GM23338 (cell line): ENCODE measurements around the gene BEGAIN. TPM values are rescaled to one million over a fixed set of nuclear protein-coding genes. Genes with fewer than 3 reads are reported as not detected.

Experiments
- ATAC-seq: fragments of 200-7000 bp; cut with Tn5 transposase; 3 replicates; pipeline ENCODE4 v1.9.1; 2020
- DNase-seq: peaks from one replicate; pipeline ENCODE4 v3.0.0-alpha.2; 2015; ENCODE audit warnings: low spot score
- H2AFZ ChIP-seq: fragments of 200-600 bp; sonication (generic); 2 replicates; pipeline ENCODE4 v1.8.0; 2016; ENCODE audit warnings: antibody characterized with exemption, mild to moderate bottlenecking, moderate library complexity
- H3F3A ChIP-seq: fragments of 200-600 bp; sonication (generic); replicated peaks from 2 replicates; pipeline ENCODE4 v1.8.0; 2017; ENCODE audit warnings: antibody characterized with exemption, mixed run types, low read depth
- H3K27ac ChIP-seq: fragments of 200-600 bp; sonication (generic); 2 replicates; pipeline ENCODE4 v1.6.1; 2016; ENCODE audit warnings: low read depth
- H3K27me3 ChIP-seq: fragments of 200-600 bp; sonication (generic); 2 replicates; pipeline ENCODE4 v1.8.0; 2016; ENCODE audit warnings: mild to moderate bottlenecking, mixed run types, moderate library complexity; ENCODE audit not compliant: insufficient read depth
- H3K36me3 ChIP-seq: fragments of 200-600 bp; sonication (generic); 2 replicates; pipeline ENCODE4 v1.8.0; 2016; ENCODE audit warnings: mild to moderate bottlenecking; ENCODE audit not compliant: insufficient read depth
- H3K4me1 ChIP-seq: fragments of 200-600 bp; sonication (generic); 2 replicates; pipeline ENCODE4 v1.8.0; 2016; ENCODE audit warnings: mild to moderate bottlenecking, moderate library complexity; ENCODE audit not compliant: insufficient read depth
- H3K4me2 ChIP-seq: fragments of 200-600 bp; sonication (generic); 2 replicates; pipeline ENCODE4 v1.7.1; 2017; ENCODE audit warnings: mixed run types
- H3K4me3 ChIP-seq: fragments of 200-600 bp; sonication (generic); 2 replicates; pipeline ENCODE4 v1.6.1; 2016; ENCODE audit warnings: mixed run types
- H3K79me2 ChIP-seq: fragments of 200-600 bp; sonication (generic); replicated peaks from 2 replicates; pipeline ENCODE4 v1.8.0; 2017; ENCODE audit warnings: mild to moderate bottlenecking; ENCODE audit not compliant: insufficient read depth
- H3K9me2 ChIP-seq: fragments of 200-600 bp; sonication (generic); 2 replicates; pipeline ENCODE4 v1.8.0; 2017; ENCODE audit not compliant: insufficient read depth
- H4K20me1 ChIP-seq: fragments of 200-600 bp; sonication (generic); replicated peaks from 2 replicates; pipeline ENCODE4 v1.8.0; 2017; ENCODE audit warnings: mild to moderate bottlenecking; ENCODE audit not compliant: insufficient read depth
- H3K27ac Mint-ChIP-seq: 2 replicates; pipeline ENCODE4 v1.8.0; 2020; ENCODE audit warnings: inconsistent platforms, mild to moderate bottlenecking, moderate library complexity, mixed read lengths
- H3K27me3 Mint-ChIP-seq: 3 replicates; pipeline ENCODE4 v1.8.0; 2022; ENCODE audit warnings: low read depth, mild to moderate bottlenecking, moderate library complexity, mixed read lengths, inconsistent platforms; ENCODE audit not compliant: insufficient read depth, poor library complexity
- H3K36me3 Mint-ChIP-seq: 3 replicates; pipeline ENCODE4 v1.8.0; 2021; ENCODE audit warnings: low read depth, mild to moderate bottlenecking, inconsistent platforms, moderate library complexity, mixed read lengths
- H3K4me1 Mint-ChIP-seq: 3 replicates; pipeline ENCODE4 v1.8.0; 2020; ENCODE audit warnings: mild to moderate bottlenecking, inconsistent platforms, mixed read lengths
- H3K4me3 Mint-ChIP-seq: 3 replicates; pipeline ENCODE4 v1.8.0; 2021; ENCODE audit warnings: moderate library complexity, mild to moderate bottlenecking, inconsistent platforms, mixed read lengths
- H3K9me3 Mint-ChIP-seq: 3 replicates; pipeline ENCODE4 v1.8.0; 2020; ENCODE audit warnings: moderate library complexity, mild to moderate bottlenecking, inconsistent platforms, mixed read lengths
- CREB1 ChIP-seq: fragments of 250-450 bp; sonication (Bioruptor Pico); IDR thresholded peaks from 2 replicates; pipeline ENCODE4 v1.5.0; 2020; ENCODE audit warnings: low read depth, mild to moderate bottlenecking, moderate library complexity
- CTCF ChIP-seq, 2 experiments: fragments of 200-600 bp in 1 of 2; sonication (generic) in 1 of 2; conservative IDR thresholded peaks; 2 replicates each; pipeline versions ENCODE4 v1.5.1 to v1.6.1; 2016 to 2017; ENCODE audit warnings: antibody characterized with exemption in 2 of 2, low read depth in 2 of 2, mild to moderate bottlenecking in 2 of 2, moderate library complexity in 1 of 2
- EZH2 ChIP-seq: fragments of 200-600 bp; sonication (generic); IDR thresholded peaks from one replicate; pipeline ENCODE4 v1.8.0; 2017; ENCODE audit warnings: antibody characterized with exemption, mild to moderate bottlenecking, low read depth; ENCODE audit not compliant: unreplicated experiment
- EZH2phosphoT487 ChIP-seq: fragments of 200-600 bp; sonication (generic); IDR thresholded peaks from one replicate; pipeline ENCODE4 v1.8.1; 2018; ENCODE audit warnings: antibody characterized with exemption; ENCODE audit not compliant: unreplicated experiment
- JUNB ChIP-seq: IDR thresholded peaks from one replicate; pipeline ENCODE4 v1.6.1; 2016; ENCODE audit warnings: antibody characterized with exemption; ENCODE audit not compliant: unreplicated experiment
- NANOG ChIP-seq: IDR thresholded peaks from 2 replicates; pipeline ENCODE4 v1.6.1; 2016; ENCODE audit warnings: antibody characterized with exemption, borderline replicate concordance
- POLR2AphosphoS5 ChIP-seq: IDR thresholded peaks from 2 replicates; pipeline ENCODE4 v1.6.1; 2016; ENCODE audit warnings: antibody characterized with exemption, low read depth
- REST ChIP-seq: IDR thresholded peaks from one replicate; pipeline ENCODE4 v1.6.1; 2018; ENCODE audit warnings: antibody characterized with exemption; ENCODE audit not compliant: unreplicated experiment
- STAT1 ChIP-seq: IDR thresholded peaks from one replicate; pipeline ENCODE4 v1.6.1; 2016; ENCODE audit warnings: antibody characterized with exemption; ENCODE audit not compliant: unreplicated experiment
- ZNF114 ChIP-seq: fragments of 250-450 bp; sonication (Bioruptor Pico); IDR thresholded peaks from 2 replicates; pipeline ENCODE4 v1.5.0; 2020; ENCODE audit warnings: mild to moderate bottlenecking, moderate library complexity
- ZNF331 ChIP-seq: fragments of 250-450 bp; sonication (Bioruptor Pico); IDR thresholded peaks from 2 replicates; pipeline ENCODE4 v1.5.0; 2020; ENCODE audit warnings: low read depth, mild to moderate bottlenecking, moderate library complexity
- polyA plus RNA-seq: library from polyadenylated mRNA; unstranded; fragments of >200 nt; fragmentation: Nextera tagmentation; extraction: Ambion mirVana; gene quantifications from 2 replicates; pipeline ENCODE4 v1.2.1, GENCODE V29; 2016
- total RNA-seq: library from RNA; depleted of rRNA; stranded (reverse); fragments of >200 nt; shearing (Covaris generic); gene quantifications from 2 replicates; pipeline ENCODE4 v1.2.3, GENCODE V29; 2014
- TF ChIP-seq, protein P1 (sequence below): IDR thresholded peaks from 2 replicates; pipeline ENCODE4 v1.6.1; 2016; ENCODE audit warnings: antibody characterized with exemption
- TF ChIP-seq, protein P2 (sequence below): fragments of 250-450 bp; sonication (Bioruptor Pico); IDR thresholded peaks from 2 replicates; pipeline ENCODE4 v1.5.0; 2020; ENCODE audit warnings: mild to moderate bottlenecking, moderate library complexity

Gene BEGAIN
- total and polyA plus RNA-seq, 2 experiments from 2014 or later: 0.60 to 2.4 TPM

- TF ChIP-seq EZH2: no peak
- TF ChIP-seq, protein P1, sequence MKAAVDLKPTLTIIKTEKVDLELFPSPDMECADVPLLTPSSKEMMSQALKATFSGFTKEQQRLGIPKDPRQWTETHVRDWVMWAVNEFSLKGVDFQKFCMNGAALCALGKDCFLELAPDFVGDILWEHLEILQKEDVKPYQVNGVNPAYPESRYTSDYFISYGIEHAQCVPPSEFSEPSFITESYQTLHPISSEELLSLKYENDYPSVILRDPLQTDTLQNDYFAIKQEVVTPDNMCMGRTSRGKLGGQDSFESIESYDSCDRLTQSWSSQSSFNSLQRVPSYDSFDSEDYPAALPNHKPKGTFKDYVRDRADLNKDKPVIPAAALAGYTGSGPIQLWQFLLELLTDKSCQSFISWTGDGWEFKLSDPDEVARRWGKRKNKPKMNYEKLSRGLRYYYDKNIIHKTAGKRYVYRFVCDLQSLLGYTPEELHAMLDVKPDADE: no peak
- no peak for TF ChIP-seq CTCF (conservative IDR thresholded peaks at IDR 0.05; ENCODE audit: low read depth in 2 of 2)
- TF ChIP-seq POLR2AphosphoS5: no peak
- TF ChIP-seq ZNF114 (CRISPR knock-in tag): no peak
- TF ChIP-seq ZNF331: no peak
- no peak for TF ChIP-seq STAT1
- no peak for TF ChIP-seq CREB1 (CRISPR knock-in tag)
- no peak for TF ChIP-seq JUNB
- TF ChIP-seq NANOG: no peak
- no peak for TF ChIP-seq REST
- TF ChIP-seq, protein P2, sequence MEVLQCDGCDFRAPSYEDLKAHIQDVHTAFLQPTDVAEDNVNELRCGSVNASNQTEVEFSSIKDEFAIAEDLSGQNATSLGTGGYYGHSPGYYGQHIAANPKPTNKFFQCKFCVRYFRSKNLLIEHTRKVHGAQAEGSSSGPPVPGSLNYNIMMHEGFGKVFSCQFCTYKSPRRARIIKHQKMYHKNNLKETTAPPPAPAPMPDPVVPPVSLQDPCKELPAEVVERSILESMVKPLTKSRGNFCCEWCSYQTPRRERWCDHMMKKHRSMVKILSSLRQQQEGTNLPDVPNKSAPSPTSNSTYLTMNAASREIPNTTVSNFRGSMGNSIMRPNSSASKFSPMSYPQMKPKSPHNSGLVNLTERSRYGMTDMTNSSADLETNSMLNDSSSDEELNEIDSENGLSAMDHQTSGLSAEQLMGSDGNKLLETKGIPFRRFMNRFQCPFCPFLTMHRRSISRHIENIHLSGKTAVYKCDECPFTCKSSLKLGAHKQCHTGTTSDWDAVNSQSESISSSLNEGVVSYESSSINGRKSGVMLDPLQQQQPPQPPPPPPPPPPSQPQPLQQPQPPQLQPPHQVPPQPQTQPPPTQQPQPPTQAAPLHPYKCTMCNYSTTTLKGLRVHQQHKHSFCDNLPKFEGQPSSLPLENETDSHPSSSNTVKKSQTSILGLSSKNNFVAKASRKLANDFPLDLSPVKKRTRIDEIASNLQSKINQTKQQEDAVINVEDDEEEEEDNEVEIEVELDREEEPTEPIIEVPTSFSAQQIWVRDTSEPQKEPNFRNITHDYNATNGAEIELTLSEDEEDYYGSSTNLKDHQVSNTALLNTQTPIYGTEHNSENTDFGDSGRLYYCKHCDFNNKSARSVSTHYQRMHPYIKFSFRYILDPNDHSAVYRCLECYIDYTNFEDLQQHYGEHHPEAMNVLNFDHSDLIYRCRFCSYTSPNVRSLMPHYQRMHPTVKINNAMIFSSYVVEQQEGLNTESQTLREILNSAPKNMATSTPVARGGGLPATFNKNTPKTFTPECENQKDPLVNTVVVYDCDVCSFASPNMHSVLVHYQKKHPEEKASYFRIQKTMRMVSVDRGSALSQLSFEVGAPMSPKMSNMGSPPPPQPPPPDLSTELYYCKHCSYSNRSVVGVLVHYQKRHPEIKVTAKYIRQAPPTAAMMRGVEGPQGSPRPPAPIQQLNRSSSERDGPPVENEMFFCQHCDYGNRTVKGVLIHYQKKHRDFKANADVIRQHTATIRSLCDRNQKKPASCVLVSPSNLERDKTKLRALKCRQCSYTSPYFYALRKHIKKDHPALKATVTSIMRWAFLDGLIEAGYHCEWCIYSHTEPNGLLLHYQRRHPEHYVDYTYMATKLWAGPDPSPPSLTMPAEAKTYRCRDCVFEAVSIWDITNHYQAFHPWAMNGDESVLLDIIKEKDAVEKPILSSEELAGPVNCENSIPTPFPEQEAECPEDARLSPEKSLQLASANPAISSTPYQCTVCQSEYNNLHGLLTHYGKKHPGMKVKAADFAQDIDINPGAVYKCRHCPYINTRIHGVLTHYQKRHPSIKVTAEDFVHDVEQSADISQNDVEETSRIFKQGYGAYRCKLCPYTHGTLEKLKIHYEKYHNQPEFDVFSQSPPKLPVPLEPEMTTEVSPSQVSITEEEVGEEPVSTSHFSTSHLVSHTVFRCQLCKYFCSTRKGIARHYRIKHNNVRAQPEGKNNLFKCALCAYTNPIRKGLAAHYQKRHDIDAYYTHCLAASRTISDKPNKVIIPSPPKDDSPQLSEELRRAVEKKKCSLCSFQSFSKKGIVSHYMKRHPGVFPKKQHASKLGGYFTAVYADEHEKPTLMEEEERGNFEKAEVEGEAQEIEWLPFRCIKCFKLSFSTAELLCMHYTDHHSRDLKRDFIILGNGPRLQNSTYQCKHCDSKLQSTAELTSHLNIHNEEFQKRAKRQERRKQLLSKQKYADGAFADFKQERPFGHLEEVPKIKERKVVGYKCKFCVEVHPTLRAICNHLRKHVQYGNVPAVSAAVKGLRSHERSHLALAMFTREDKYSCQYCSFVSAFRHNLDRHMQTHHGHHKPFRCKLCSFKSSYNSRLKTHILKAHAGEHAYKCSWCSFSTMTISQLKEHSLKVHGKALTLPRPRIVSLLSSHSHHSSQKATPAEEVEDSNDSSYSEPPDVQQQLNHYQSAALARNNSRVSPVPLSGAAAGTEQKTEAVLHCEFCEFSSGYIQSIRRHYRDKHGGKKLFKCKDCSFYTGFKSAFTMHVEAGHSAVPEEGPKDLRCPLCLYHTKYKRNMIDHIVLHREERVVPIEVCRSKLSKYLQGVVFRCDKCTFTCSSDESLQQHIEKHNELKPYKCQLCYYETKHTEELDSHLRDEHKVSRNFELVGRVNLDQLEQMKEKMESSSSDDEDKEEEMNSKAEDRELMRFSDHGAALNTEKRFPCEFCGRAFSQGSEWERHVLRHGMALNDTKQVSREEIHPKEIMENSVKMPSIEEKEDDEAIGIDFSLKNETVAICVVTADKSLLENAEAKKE (CRISPR knock-in tag): no peak
- no peak for TF ChIP-seq EZH2phosphoT487
- no peak overlapping the region for H3K27ac ChIP-seq
- Mint-ChIP-seq H3K4me1 (no peaks in the 10 kb centered on the region), H3K9me3 (no peaks in the 10 kb centered on the region), H3K27me3 (peaks cover 9% of the 10 kb centered on the region), H3K27ac (no peak overlapping the region), H3K36me3 (no peaks in the 10 kb centered on the region), H3K4me3 (no peak overlapping the region)
- no peaks in the 10 kb centered on the region for H3F3A ChIP-seq
- H2AFZ ChIP-seq: no peak overlapping the region
- H3K36me3 ChIP-seq: no peaks in the 10 kb centered on the region
- H3K4me2 ChIP-seq: no peak overlapping the region
- H3K27me3 ChIP-seq: no peaks in the 10 kb centered on the region
- ATAC-seq: no peak
- H3K9me2 ChIP-seq: no peaks in the 10 kb centered on the region
- H3K4me3 ChIP-seq: no peak overlapping the region
- no peaks in the 10 kb centered on the region for H4K20me1 ChIP-seq
- DNase-seq: no peak
- H3K79me2 ChIP-seq: no peaks in the 10 kb centered on the region
- H3K4me1 ChIP-seq: no peaks in the 10 kb centered on the region
These were observed 21.5 kb upstream of the BEGAIN start for GRCh38 chr14:100608586-100609330.
